NCI-H2196 (cell line): ENCODE results near the gene PRKCB.
A peak's percentile ranks its signal among the peaks of the same experiment; 100 is the strongest.
"Not testable (repeated sequence)": the region's sequence is repeated elsewhere in the genome, so short reads cannot be mapped to it uniquely, and the experiment has no call there.

Experiments
- DNase-seq: peaks from one replicate; lab custom pipeline; 2025; ENCODE audit not compliant: unreplicated experiment; lab: John Stamatoyannopoulos, UW

PRKCB gene

DNA sequence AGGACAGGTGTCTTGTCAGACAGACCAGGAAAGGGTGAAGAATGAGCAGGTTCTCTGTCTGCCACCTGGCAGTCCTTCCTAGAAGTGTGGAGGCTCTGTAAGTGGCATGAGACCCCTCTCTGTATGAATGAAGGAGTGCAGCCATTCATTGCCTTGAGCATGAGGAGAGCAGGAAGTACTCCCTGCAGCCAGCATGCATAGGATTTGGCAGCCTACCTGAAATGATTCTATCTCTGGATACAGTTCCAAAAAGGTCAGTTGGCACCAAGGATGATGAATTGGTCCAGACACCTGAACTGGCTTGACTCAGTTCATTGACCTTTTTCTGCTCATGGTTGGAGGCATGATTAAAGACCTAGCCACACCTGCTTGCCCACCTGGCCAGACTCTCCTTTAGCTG lies 163.0 kb downstream of the PRKCB start:
- no peak for DNase-seq

DNA sequence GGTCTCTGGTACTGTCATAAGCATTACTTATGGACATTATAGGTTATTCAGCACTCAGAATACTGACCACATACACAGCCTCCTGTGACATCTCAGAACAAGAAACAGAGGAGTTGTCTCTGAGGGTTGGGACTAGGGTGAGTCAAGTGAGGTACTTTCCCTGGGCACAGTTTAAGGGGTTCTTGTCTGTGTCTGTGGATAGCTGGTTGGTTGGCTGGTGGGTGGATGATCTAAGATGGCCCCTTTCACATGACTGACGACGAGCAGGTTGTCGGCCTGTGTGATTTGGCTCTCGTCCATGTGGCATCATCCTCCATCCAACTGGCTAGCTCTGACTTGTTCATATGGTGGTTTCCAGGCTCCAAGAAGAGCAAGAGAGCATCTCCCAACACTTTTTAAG lies 163.9 kb downstream of the PRKCB start:
- no peak for DNase-seq

DNA sequence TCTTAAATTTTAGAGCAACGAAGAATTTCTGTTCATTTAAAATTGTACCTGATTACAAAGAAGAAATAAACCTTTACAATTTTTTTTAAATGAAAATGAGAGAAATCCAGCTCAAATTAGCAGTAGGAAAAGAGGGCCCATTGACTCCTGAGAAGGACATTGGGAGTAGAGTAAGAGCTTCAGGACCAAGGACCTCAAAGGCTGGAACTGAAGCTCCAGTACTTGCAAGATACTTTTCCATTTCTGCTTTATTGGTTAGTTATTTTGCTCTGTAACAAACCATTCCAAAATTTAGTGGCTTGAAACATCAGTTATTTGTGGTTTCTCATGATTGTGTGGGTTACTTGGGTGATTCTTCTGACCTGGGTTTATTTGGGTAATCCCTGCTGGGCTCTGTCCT lies 165.9 kb downstream of the PRKCB start:
- DNase-seq = no peak

DNA sequence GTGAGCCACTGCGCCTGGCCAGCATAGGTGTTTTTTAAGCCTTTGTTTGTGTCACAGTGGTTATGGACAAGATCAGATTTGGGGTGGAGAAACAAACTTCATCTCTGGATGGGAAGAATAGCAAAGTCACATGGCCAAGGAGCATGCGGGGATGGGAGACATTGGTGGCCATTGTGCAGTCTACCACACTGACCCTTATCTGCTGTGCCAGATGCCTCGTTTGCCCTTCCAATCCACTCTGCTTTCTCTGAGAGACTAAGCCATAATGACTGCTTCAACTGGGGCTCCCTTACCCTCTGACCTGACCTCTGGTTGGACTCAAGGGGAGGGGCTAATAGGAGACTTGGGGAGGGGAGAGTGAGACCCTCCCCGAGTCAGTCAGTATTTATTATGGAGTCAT lies 166.8 kb downstream of the PRKCB start:
- no peak for DNase-seq

DNA sequence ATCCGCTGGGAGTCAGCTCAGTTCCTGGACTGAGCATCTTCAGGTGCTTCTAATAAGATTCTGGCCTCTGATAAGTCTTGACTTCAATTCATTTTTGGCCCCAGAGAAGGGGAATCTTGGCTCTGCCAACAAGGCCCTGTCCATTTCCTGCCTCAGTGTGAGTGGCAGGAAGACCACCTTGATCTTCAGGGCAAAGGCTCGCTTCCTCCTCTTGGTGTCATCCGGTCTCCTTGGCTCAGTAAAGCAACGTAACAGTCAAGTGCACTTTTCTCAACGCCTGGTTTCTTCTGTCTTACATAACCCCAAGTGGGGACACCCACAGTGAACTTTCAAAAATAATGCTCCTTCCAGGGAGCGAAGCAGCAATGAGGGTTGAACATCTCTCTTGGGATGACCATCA lies 169.8 kb downstream of the PRKCB start:
- DNase-seq = no peak

DNA sequence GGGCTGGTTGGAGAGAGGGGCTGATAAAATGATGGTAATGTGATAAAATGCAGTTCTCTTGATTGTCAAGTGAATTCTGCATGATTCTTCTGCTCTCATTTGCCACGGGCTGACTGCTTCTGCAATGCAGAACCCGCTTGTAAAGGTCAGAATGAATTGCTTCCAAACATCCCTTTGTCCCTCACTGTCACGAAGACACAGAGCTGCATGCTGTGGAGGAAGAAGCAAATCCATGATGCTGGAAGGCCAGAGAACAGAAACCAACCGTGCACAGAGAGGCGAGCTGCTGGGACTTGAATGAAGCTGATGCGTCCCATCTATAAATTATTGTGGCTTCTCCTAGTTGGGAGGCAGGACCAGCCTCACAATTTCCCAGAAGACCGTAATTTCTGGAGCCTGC lies 171.6 kb downstream of the PRKCB start:
- no peak for DNase-seq

DNA sequence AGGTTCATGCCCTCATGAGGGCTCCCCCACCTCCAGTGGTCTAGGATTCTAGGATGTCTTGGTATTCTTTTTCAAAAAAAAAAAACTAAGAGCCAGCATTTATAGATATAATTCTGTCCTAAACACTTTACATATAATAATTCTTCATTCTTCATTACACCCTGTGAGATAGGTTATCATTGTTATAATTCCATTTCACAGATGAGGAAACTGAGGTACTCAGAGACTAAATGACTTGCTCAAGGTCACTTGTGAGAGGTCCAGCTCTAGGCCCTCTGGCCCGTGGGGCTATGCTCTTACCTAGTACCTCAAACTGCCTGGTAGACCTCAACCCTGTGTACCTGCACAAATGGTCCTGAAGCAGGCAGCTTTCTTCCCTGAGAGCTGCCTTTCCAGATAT lies 172.2 kb downstream of the PRKCB start:
- DNase-seq = no peak

DNA sequence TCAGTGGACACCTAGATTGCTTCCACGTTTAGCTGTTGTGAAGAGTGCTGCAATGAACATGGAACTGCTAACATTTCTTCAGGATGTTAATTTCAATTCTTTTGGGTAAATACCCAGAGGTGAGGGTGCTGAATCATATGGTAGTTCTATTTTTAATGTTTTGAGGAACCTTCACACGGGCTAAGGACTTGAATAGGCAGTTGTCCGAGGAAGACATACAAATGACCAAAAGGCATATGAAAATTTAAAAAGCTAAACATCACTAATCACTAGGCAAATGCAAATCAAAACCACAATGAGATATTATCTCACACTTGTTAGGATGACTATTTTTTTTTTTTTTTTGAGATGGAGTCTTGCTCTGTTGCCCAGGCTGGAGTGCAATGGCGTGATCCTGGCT lies 173.3 kb downstream of the PRKCB start:
- DNase-seq = no peak

DNA sequence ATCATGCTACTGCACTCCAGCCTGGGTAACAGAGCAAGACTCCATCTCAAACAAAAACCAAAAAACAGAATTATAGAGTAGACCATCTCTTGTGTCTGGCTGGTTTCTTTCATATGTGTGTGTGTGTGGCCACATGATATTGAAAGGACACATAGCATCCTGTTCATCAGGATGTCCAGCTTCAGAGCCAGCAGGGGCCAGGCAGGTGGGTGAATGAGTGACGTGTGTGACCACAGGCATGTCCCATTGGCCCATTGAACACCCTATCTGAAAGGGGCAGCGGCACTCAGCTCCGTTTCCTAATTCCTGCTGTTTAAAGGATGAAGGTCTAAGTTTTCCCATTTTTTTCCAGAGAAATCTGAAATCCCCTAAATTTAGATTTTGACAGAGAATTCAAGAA lies 174.2 kb downstream of the PRKCB start:
- no peak for DNase-seq

DNA sequence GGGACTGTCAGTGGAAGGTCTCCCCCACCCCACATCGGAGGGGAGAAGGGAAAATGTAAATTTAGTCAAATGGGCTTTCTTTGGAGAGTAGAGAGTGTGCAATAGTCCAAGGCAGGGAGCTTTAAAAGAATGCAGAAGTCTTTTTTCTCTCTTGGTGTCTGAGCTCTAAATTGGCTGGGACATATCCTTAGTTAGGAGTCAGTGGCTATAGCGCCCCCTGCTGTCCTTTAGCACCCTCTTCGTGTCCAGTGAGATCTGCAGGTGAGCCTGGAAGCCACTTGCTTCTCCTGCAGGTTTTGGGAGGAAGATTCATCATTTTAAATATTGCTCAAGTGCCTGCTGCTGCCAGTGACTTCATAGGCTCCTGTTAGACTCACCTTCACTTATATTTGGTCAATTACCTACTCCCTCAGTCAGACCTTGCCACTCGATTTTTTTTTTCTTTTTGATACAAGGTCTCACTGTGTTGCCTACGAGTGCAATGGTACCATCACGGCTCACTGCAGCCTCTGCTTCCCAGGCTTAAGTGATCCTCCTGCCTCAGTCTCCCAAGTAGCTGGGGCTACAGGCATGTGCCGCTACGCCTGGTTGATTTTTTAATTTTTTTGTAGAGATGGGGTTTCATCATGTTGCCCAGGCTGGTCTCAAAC lies 174.8 kb downstream of the PRKCB start:
- DNase-seq = peak; percentile 62

DNA sequence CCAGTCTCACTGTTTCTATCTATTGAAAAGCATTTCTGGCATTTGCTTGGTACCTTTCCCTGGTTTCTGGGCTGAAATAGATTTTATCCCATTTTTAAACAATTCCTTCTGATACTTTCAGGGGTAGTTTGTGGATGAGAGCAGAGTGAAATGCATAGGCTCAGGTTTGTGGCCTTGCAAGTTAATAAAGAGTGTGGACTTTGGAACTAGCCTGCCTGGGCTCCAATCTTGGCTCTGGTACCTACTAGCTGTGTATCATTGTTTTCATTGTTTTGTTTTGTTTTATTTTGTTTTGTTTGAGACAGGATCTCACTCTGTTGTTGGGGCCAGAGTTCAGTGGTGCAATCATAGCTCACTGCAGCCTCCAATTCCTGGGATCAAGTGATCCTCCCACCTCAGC lies 175.5 kb downstream of the PRKCB start:
- DNase-seq = no peak

DNA sequence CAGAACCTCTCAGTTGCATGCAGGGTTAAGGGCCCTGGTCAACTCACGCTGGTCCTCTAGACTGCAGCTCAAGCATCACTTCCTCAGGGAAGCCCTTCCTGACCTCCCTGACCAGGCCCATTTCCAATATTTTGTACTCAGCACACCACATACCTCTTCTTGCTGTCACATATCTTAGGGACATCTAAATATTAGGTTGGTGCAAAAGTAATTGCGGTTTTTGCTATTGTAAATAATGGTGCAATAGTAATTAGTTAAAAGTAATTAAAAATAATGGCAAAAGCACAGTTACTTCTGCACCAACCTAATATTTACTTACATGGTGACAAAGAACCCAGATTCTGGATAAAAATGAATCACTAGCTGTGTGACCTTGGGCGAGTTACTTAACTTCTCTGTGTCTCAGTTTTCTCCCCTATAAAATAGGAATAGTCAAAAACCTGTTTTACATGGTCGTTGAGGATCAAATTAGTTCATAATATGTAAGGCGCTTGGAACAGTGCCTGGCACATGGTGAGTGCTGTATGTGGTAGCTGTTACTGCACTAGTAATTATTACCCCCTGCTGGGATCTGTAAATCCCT lies 177.4 kb downstream of the PRKCB start:
- no peak for DNase-seq

DNA sequence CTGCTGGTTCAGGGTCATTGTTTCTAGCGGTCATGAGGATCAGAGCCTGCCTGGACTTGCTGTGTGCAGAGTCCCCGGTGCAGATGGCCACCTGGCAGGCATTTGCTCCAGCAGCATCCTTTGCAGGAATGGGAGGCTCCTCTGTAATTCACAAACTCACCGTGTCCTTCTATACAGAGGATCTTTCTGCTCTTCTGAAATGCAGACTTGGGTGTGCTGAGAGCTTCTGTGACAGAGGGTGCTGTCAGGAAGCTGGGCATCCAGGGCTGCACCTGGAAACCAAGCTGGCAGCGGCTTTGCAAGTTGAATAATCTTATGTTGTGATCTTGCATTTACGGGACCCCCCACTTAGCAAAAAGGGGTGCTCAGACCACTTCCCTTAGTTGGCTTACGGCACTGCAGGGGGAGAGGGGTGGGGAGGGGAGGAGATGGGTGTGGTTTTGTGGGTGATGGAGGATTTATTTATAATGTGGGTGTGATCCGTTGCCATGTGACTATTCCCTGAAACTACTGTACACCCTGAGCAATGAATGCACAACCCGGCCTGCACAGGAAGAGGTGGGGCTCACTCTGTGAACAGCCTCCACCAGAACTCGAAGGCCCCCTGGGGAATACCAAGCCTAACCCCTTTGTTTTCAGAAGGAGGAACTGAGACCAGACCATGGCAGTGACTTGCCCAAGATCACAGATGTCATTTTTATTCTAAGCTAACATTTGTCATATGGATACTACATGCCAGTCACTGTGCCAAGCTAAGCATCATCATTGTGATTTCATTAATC lies 178.3 kb downstream of the PRKCB start:
- DNase-seq = no peak

DNA sequence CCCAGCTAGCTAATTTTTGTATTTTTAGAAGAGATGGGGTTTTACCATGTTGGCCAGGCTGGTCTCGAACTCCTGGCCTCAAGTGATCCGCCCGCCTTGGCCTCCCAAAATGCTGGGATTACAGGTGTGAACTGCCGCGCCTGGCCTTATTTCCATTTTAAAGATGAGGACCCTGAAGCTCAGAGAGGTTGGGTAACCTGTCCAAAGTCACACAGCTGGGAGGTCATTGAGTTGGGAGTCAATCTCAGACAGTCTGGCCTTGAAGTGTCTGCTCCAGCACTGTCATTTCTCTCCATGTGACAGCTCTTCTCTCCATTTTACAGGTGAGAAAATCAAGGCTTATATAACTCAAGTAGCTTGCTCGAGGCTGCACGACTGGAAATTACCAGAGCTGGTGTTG lies 179.2 kb downstream of the PRKCB start:
- DNase-seq = not testable (repeated sequence)

DNA sequence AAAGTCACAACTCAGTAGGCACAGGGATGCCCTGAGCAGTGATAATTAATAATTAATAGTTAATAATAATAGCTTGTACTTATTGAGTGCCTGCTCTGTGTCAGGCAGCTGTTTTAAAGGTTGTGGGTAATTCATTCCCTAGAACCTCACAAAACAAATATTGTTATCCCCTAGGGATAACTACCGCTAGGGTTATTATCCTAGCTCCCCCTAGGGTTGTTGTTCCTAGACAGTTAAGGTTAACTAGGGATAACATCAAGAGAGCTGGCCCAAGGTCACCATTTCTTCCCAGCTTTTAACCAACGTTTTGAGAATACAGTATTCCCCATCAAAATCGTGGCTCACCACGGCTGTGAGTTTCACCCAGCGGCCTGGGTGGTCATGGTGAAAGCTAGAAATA lies 180.1 kb downstream of the PRKCB start:
- DNase-seq = no peak

DNA sequence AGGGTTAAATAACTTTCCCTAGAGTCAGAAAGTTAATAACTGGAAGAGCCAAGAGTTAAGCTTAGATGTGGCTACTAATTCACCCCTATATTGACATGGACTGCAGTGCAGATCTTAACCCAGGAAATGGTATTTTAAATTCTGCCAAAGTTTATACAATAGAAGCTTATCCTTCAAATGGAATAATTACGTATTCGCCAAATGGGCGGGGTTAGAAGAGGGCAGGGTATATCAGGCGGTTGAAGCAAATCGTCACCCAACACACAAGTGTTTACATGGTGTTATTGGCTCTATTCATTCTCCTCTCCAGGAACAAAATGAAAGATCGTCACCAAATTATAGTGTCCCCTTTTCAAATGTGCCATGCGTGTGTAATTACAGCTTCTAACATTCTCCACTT lies 182.7 kb downstream of the PRKCB start:
- DNase-seq = no peak

DNA sequence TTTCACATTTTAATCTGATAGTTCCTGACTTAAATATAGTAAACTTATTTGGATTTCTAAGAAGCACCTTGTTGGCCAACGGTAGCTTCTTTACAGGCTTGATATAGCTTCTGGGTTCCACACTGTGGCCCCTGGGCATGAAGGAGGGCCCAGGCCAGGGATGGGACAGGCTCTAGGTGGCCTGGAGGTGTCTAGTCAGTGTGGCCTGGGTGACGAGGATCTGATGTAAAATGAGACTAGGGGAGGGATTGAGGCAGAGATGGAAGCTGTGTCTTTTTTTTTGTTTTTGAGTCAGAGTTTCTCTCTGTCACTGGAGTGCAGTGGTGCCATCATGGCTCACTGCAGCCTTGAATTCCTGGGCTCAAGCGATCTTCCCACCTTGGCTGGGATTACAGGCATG lies 187.0 kb downstream of the PRKCB start:
- no peak for DNase-seq

DNA sequence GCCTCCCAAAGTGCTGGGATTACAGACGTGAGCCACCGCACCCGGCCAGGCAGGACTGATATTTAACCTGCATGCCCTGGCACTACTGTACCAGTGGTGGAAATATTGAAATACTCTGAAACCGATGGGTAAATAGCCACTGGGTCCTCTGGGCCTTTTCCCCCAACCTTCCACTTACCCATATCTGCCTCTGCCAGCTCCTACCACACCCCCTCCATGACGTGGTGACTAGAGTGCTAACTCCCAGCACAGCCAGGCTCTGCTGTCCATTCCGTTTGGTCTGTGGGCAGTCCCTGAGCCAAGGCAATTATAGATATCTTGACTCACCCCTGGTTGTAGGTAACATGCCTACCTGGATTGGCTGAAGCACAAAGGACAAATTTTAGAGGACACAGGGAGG lies 187.8 kb downstream of the PRKCB start:
- no peak for DNase-seq

DNA sequence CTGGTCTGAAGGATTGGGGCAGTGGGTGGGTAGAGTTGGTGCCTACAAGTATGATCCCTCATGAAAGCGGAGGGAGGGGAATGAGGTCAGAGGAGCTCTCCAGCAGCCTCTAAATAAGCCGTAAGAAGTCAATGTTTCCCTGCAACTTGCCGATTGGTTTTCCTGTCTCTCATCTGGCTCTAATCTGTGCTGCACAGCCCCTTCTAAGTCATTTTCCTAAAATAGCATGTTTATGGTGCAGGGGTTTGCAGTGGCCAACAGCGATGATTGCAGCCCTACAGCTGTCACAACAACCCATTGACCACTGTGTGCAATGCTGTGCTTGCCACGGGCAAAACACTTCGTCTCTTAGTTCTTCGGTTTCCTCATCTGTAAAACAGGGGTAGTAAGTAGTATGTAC lies 189.2 kb downstream of the PRKCB start:
- DNase-seq = no peak

DNA sequence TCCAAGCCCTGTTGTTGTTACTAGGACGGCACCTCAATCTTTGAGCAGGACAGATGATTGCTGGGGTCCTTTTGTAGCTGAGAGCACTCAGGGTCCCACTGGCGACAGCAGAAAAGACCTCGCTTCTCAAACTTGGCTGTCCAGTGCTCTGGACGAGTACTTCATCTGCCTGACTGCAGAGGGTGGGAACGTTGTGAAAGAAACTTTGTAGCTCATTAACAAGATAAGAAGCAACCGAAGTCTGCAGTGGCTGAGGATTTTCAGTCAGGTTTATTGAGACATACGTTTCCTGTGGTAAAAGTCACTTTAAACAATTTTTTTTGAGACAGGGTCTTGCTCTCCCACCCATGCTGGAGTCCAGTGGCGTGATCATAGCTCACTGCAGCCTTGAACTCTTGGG lies 191.7 kb downstream of the PRKCB start:
- no peak for DNase-seq

DNA sequence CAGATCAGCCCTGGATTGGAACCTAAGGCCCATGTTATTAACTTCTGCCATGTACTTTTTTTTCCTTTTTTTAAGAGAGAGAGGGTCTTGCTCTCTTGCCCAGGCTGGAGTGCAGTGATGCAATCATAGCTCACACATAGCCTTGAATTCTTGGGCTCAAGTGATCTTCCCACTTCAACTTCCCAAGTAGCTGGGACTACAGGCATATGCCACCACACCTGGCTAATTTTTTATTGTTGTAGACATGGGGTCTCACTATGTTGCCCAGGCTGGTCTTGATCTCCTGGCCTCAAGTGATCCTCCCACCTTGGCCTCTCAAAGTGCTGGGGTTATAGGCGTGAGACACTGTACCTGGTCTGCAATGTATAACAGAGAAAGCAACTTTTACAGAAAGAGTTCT lies 194.1 kb downstream of the PRKCB start:
- not testable (repeated sequence) for DNase-seq

DNA sequence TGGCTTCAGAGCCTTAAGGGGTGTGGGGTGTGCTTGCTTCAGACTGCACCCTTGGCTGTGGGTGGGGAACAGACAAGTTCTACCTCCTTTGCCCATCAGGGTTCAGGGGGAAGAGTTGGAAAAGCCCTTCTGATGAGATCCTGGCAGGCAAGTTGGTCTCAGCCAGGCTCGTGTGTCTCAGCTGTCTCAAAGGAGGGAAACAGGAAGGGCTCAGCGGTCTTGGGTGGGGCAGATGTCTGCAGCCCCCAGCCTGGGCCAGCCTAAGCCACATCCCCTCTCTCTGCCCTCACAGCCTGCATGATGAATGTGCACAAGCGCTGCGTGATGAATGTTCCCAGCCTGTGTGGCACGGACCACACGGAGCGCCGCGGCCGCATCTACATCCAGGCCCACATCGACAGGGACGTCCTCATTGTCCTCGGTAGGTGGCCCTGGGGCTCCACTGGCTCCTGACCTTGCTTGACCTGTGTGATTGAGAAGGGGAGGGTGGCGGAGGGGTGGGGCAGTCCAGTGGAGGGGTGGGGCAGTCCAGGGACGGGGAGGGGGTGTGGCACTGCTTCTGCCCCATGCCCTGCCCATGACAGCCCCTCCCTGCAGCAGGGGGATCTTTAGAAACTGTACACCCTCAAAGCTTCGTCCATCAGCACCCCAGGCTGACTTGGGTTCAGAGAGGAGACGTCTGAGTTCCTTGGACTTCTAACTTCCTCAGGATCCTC lies 199.5 kb downstream of the PRKCB start:
- DNase-seq = no peak
